ENCODE data around the gene ERN2. TPM values are rescaled to one million over a fixed set of nuclear protein-coding genes. Genes with fewer than 3 reads are reported as not detected.

Gene ERN2
- total and polyA plus RNA-seq, 9 of the 15 experiments (the other 6 are each of a cell fraction or from before 2014, with no cell fraction given) = 0.07 to 1.5 (median 0.51) TPM; not detected in 3

DNA sequence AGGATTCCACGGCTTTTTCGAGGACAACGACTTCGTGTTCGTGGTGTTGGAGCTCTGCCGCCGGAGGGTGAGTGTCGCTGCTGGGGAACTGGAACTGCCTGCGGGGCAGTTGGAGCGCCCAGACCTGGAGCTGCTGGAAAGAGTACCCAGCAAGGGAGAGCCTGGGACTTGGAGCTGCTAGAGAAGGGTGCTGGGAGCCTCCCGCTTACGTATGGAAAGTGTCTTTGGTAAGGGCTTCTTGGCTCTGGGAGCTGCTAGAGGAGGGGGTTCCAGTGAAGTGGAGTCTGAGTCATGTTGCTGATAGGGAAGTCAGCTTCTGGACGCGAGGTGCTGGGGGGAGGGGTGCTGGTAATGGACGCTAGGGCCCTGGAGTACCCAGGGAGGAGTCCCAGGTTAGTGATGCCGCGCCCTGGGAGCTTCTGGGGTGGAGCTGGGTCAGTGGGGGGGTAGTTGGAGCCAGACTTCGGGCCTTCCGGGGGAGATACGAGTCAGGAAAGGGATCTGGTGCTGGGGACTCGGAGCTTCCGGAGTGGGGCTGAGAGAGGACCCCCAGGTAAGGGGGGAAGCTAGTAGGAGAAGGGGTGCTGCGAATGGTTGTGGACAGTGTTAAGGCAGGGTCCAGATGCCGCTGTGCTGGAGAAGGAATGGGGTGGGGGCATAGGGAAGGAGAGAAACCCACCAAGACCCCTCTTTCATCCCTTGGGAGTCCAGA, 33.6 kb downstream of the ERN2 start (continued):
- TF ChIP-seq, protein P1, sequence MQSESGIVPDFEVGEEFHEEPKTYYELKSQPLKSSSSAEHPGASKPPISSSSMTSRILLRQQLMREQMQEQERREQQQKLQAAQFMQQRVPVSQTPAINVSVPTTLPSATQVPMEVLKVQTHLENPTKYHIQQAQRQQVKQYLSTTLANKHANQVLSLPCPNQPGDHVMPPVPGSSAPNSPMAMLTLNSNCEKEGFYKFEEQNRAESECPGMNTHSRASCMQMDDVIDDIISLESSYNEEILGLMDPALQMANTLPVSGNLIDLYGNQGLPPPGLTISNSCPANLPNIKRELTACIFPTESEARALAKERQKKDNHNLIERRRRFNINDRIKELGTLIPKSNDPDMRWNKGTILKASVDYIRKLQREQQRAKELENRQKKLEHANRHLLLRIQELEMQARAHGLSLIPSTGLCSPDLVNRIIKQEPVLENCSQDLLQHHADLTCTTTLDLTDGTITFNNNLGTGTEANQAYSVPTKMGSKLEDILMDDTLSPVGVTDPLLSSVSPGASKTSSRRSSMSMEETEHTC (IDR thresholded peaks at IDR 0.05) = no peak
- TF ChIP-seq, protein P2, sequence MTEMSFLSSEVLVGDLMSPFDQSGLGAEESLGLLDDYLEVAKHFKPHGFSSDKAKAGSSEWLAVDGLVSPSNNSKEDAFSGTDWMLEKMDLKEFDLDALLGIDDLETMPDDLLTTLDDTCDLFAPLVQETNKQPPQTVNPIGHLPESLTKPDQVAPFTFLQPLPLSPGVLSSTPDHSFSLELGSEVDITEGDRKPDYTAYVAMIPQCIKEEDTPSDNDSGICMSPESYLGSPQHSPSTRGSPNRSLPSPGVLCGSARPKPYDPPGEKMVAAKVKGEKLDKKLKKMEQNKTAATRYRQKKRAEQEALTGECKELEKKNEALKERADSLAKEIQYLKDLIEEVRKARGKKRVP (CRISPR knock-in tag; IDR thresholded peaks at IDR 0.05) = no peak
- TF ChIP-seq ADNP (tag; IDR thresholded peaks at IDR 0.05) = no peak
- no peak for TF ChIP-seq MCM7 (IDR thresholded peaks at IDR 0.05)
- TF ChIP-seq, protein P3, sequence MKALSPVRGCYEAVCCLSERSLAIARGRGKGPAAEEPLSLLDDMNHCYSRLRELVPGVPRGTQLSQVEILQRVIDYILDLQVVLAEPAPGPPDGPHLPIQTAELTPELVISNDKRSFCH (CRISPR knock-in tag; IDR thresholded peaks at IDR 0.05) = no peak
- TF ChIP-seq, protein P3 (tag; IDR thresholded peaks at IDR 0.05) = no peak
- no peak for TF ChIP-seq ATF1 (CRISPR knock-in tag; IDR thresholded peaks at IDR 0.05)
- no peak for TF ChIP-seq ATF1 (tag; IDR thresholded peaks at IDR 0.05)
- TF ChIP-seq, protein P4, sequence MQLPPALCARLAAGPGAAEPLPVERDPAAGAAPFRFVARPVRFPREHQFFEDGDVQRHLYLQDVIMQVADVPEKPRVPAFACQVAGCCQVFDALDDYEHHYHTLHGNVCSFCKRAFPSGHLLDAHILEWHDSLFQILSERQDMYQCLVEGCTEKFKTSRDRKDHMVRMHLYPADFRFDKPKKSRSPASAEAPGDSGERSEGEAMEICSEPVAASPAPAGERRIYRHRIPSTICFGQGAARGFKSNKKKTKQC (CRISPR knock-in tag; IDR thresholded peaks at IDR 0.05) = peak; percentile 13; the same call in 1 of the 2 replicates
- TF ChIP-seq PTTG1 (tag; IDR thresholded peaks at IDR 0.05; ENCODE audit: low read depth) = no peak
- TF ChIP-seq GABPB1 (CRISPR knock-in tag; IDR thresholded peaks at IDR 0.05) = no peak
- TF ChIP-seq, protein P5, sequence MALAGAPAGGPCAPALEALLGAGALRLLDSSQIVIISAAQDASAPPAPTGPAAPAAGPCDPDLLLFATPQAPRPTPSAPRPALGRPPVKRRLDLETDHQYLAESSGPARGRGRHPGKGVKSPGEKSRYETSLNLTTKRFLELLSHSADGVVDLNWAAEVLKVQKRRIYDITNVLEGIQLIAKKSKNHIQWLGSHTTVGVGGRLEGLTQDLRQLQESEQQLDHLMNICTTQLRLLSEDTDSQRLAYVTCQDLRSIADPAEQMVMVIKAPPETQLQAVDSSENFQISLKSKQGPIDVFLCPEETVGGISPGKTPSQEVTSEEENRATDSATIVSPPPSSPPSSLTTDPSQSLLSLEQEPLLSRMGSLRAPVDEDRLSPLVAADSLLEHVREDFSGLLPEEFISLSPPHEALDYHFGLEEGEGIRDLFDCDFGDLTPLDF (CRISPR knock-in tag; IDR thresholded peaks at IDR 0.05) = no peak
- TF ChIP-seq HDAC1 (IDR thresholded peaks at IDR 0.05) = peak in 1 of 2 experiments; percentile 68; a peak in 1 of 4 replicates
- TF ChIP-seq, protein P6, sequence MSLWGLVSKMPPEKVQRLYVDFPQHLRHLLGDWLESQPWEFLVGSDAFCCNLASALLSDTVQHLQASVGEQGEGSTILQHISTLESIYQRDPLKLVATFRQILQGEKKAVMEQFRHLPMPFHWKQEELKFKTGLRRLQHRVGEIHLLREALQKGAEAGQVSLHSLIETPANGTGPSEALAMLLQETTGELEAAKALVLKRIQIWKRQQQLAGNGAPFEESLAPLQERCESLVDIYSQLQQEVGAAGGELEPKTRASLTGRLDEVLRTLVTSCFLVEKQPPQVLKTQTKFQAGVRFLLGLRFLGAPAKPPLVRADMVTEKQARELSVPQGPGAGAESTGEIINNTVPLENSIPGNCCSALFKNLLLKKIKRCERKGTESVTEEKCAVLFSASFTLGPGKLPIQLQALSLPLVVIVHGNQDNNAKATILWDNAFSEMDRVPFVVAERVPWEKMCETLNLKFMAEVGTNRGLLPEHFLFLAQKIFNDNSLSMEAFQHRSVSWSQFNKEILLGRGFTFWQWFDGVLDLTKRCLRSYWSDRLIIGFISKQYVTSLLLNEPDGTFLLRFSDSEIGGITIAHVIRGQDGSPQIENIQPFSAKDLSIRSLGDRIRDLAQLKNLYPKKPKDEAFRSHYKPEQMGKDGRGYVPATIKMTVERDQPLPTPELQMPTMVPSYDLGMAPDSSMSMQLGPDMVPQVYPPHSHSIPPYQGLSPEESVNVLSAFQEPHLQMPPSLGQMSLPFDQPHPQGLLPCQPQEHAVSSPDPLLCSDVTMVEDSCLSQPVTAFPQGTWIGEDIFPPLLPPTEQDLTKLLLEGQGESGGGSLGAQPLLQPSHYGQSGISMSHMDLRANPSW (CRISPR knock-in tag; IDR thresholded peaks at IDR 0.05) = no peak
- no peak for TF ChIP-seq MIER1 (IDR thresholded peaks at IDR 0.05; ENCODE audit: low read depth)
- TF ChIP-seq, protein P7, sequence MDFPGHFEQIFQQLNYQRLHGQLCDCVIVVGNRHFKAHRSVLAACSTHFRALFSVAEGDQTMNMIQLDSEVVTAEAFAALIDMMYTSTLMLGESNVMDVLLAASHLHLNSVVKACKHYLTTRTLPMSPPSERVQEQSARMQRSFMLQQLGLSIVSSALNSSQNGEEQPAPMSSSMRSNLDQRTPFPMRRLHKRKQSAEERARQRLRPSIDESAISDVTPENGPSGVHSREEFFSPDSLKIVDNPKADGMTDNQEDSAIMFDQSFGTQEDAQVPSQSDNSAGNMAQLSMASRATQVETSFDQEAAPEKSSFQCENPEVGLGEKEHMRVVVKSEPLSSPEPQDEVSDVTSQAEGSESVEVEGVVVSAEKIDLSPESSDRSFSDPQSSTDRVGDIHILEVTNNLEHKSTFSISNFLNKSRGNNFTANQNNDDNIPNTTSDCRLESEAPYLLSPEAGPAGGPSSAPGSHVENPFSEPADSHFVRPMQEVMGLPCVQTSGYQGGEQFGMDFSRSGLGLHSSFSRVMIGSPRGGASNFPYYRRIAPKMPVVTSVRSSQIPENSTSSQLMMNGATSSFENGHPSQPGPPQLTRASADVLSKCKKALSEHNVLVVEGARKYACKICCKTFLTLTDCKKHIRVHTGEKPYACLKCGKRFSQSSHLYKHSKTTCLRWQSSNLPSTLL (IDR thresholded peaks at IDR 0.05) = no peak
- no peak for TF ChIP-seq CAMTA2 (CRISPR knock-in tag; conservative IDR thresholded peaks at IDR 0.05)
- TF ChIP-seq GTF2E2 (tag; IDR thresholded peaks at IDR 0.05) = peak; percentile 56; the same call in 1 of the 2 replicates
- no peak for TF ChIP-seq KDM5B (IDR thresholded peaks at IDR 0.05; ENCODE audit: insufficient replicate concordance, low read depth, low read length)
